ENCODE measurements around the gene YOD1. TPM values are rescaled to one million over a fixed set of nuclear protein-coding genes. Genes with fewer than 3 reads are reported as not detected.

The YOD1 gene
- total and polyA plus RNA-seq, 2 of the 13 experiments (the other 11 are each of a cell fraction or from before 2014, with no cell fraction given), result 3.4 to 9.1 TPM

GRCh38 chr1:207003210-207003609 is 47.8 kb downstream of the YOD1 start (continued):
- 0 out of 2 replicates have a peak, but pooled peaks have one; percentile 16 for TF ChIP-seq PAXIP1 (CRISPR knock-in tag; conservative IDR thresholded peaks at IDR 0.05)
- no peak for TF ChIP-seq NR1H2 (CRISPR knock-in tag; IDR thresholded peaks at IDR 0.05; ENCODE audit: borderline replicate concordance, low read depth)
- no peak for TF ChIP-seq RXRB (CRISPR knock-in tag; IDR thresholded peaks at IDR 0.05; ENCODE audit: borderline replicate concordance)

- 0 out of 3 replicates have a peak, but pooled peaks have one; percentile 11 for ATAC-seq
- DNase-seq (ENCODE audit: low spot score), result no peak
- no peaks in the 10 kb centered on the region for H4K20me1 ChIP-seq (ENCODE audit: insufficient read depth, low read length)
- H3K27me3 ChIP-seq (ENCODE audit: control insufficient read depth in 1 of 2, insufficient read depth in 2 of 2, low read length in 2 of 2), result no peaks in the 10 kb centered on the region
- peaks cover 56% of the 10 kb centered on the region for H3K4me1 ChIP-seq (ENCODE audit: insufficient read depth, low read length)
- no peaks in the 10 kb centered on the region for H3K36me3 ChIP-seq (replicated peaks in 1 of 2; ENCODE audit: control insufficient read depth in 1 of 2, insufficient read depth in 2 of 2, low read length in 2 of 2)
- intact Hi-C loops (cut with micrococcal nuclease; ENCODE audit: unreplicated experiment), result no loop called here
- no peak overlapping the region for H3K27ac ChIP-seq (ENCODE audit: extremely low read length, insufficient read depth, low read length)
- no TSS peak for BruUV-seq (replicated peaks)
- H3K4me3 ChIP-seq (replicated peaks in 1 of 3; ENCODE audit: insufficient read depth in 1 of 3, low read depth in 2 of 3, low read length in 3 of 3), result peak overlapping the region in 1 of 3 experiments; percentile 51; a peak in 2 of 6 replicates
- no peaks in the 10 kb centered on the region for H3K9me3 ChIP-seq (ENCODE audit: low read length)
- WGBS (ENCODE audit: low lambda C conversion rate), result 0% methylated on average over 1 of the region's 1 CpG
- H3K9ac ChIP-seq (ENCODE audit: insufficient read depth, low read depth, low read length), result 0 out of 2 replicates have a peak overlapping the region, but pooled peaks have one; percentile 37
- in situ Hi-C loops (cut with HindIII; ENCODE audit: extremely low pct_ligation_motif_present, low pct_unique_long_range_greater_than_20kb), result no loop called here
- H3K79me2 ChIP-seq (ENCODE audit: insufficient read depth, low read length), result no peaks in the 10 kb centered on the region
- H3K4me2 ChIP-seq (ENCODE audit: low read depth, low read length), result peak overlapping the region; percentile 70
- no peak overlapping the region for H2AFZ ChIP-seq (ENCODE audit: low read length)
- ChIA-PET POLR2A (no interaction called here), CTCF (ENCODE audit: low intra/inter-chr PET ratio, low total read pairs) (no interaction called here)
- TF ChIP-seq TGIF2 (CRISPR knock-in tag; IDR thresholded peaks at IDR 0.05), result no peak
- TF ChIP-seq ZFX (CRISPR knock-in tag; IDR thresholded peaks at IDR 0.05; ENCODE audit: low read depth), result 0 out of 2 replicates have a peak, but pooled peaks have one; percentile 24
- no peak for TF ChIP-seq MTF1 (CRISPR knock-in tag; IDR thresholded peaks at IDR 0.05)
- TF ChIP-seq SYNCRIP (IDR thresholded peaks at IDR 0.05; ENCODE audit: insufficient read depth, low read depth, low read length), result no peak
- TF ChIP-seq ZNF720 (CRISPR knock-in tag; IDR thresholded peaks at IDR 0.05), result no peak
- no peak for TF ChIP-seq FOXK2 (IDR thresholded peaks at IDR 0.05)
- TF ChIP-seq PLRG1 (conservative IDR thresholded peaks at IDR 0.05), result no peak
- TF ChIP-seq ZNF274 (CRISPR knock-in tag; IDR thresholded peaks at IDR 0.05), result no peak
- no peak for TF ChIP-seq ZFP62 (CRISPR knock-in tag; IDR thresholded peaks at IDR 0.05)
- peak; percentile 83 for TF ChIP-seq ZNF652 (CRISPR knock-in tag; IDR thresholded peaks at IDR 0.05; ENCODE audit: borderline replicate concordance, low read depth)
- TF ChIP-seq PRDM15 (CRISPR knock-in tag; IDR thresholded peaks at IDR 0.05), result no peak
- no peak for FAIRE-seq
These were observed 48.3 kb downstream of the YOD1 start for GRCh38 chr1:207002724-207003146.
